ENCODE results near the gene CPXM2. TPM values are rescaled to one million over a fixed set of nuclear protein-coding genes. Genes with fewer than 3 reads are reported as not detected.

CPXM2 gene
- polyA plus RNA-seq, 2 of the 4 experiments (the other 2 are of a cell fraction): not detected

- TF ChIP-seq ESRRA (IDR thresholded peaks at IDR 0.05; ENCODE audit: borderline replicate concordance, low read length) (no peak), BHLHE40 (IDR thresholded peaks at IDR 0.05; ENCODE audit: low read depth, low read length) (no peak), NFE2L2 (conservative IDR thresholded peaks at IDR 0.05; ENCODE audit: low read length) (no peak), HMGXB4 (CRISPR knock-in tag; IDR thresholded peaks at IDR 0.05; ENCODE audit: borderline replicate concordance) (no peak), EHF (CRISPR knock-in tag; IDR thresholded peaks at IDR 0.05) (no peak), POLR2AphosphoS2 (conservative IDR thresholded peaks at IDR 0.05; ENCODE audit: low read length) (no peak)
- DNase-seq (ENCODE audit: low read depth in 1 of 2, low spot score in 1 of 2): no peak
- ChIA-PET POLR2A (no interaction called here), CTCF (interaction anchor here (1.6 kb wide), 1 partner anchor 12 kb away, joined by 4 read pairs; no protein-coding TSS in a partner anchor)
- no peak for ATAC-seq
- H3K4me3 ChIP-seq: no peak overlapping the region
- WGBS (ENCODE audit: missing lambda C conversion rate): 39% methylated on average over 5 of the region's 5 CpGs
- H3K27ac ChIP-seq: no peak overlapping the region
- no peak overlapping the region for H3K4me2 ChIP-seq
- no peak for FAIRE-seq
- no peaks in the 10 kb centered on the region for H3K9me3 ChIP-seq
- H3K4me1 ChIP-seq: no peaks in the 10 kb centered on the region
Observed at GRCh38 chr10:123888751-123889150, 2.9 kb downstream of the CPXM2 start.

- WGBS (ENCODE audit: missing lambda C conversion rate): 50% methylated on average over 3 of the region's 3 CpGs
- FAIRE-seq: no peak
- no peak overlapping the region for H3K4me2 ChIP-seq
Observed at GRCh38 chr10:123888256-123888655, 3.4 kb downstream of the CPXM2 start.

More at GRCh38 chr10:123888256-123888655, 3.4 kb downstream of the CPXM2 start:
- DNase-seq (ENCODE audit: low read depth in 1 of 2, low spot score in 1 of 2) (no peak), ATAC-seq (no peak)
- ChIA-PET POLR2A (no interaction called here), CTCF (interaction anchor here (1.6 kb wide), 1 partner anchor 11 kb away, joined by 4 read pairs; no protein-coding TSS in a partner anchor)
- Histone ChIP-seq H3K9me3 (no peaks in the 10 kb centered on the region), H3K4me1 (no peaks in the 10 kb centered on the region), H3K4me3 (no peak overlapping the region), H3K27ac (no peak overlapping the region)
- no peak for TF ChIP-seq ZSCAN20 (CRISPR knock-in tag; IDR thresholded peaks at IDR 0.05)
- TF ChIP-seq MAX (IDR thresholded peaks at IDR 0.05): no peak
- no peak for TF ChIP-seq E2F6 (IDR thresholded peaks at IDR 0.05; ENCODE audit: borderline replicate concordance, low read depth)
- TF ChIP-seq HOXA7 (CRISPR knock-in tag; IDR thresholded peaks at IDR 0.05): no peak
- no peak for TF ChIP-seq ELK1 (IDR thresholded peaks at IDR 0.05; ENCODE audit: low read depth, low read length)
- no peak for TF ChIP-seq HEYL (CRISPR knock-in tag; IDR thresholded peaks at IDR 0.05)
- no peak for TF ChIP-seq REST (IDR thresholded peaks at IDR 0.05)
- TF ChIP-seq ZNF302 (CRISPR knock-in tag; IDR thresholded peaks at IDR 0.05): no peak
- TF ChIP-seq MYC (IDR thresholded peaks at IDR 0.05; ENCODE audit: borderline replicate concordance, low read length): no peak
- no peak for TF ChIP-seq ZC3H11A (IDR thresholded peaks at IDR 0.05)
- no peak for TF ChIP-seq NR3C1 (IDR thresholded peaks at IDR 0.05)
- no peak for TF ChIP-seq KDM1A (IDR thresholded peaks at IDR 0.05; ENCODE audit: low read depth)
- no peak for TF ChIP-seq JUNB (IDR thresholded peaks at IDR 0.05)
- no peak for TF ChIP-seq HES2 (IDR thresholded peaks at IDR 0.05)
- no peak for TF ChIP-seq ATOH8 (CRISPR knock-in tag; IDR thresholded peaks at IDR 0.05; ENCODE audit: low read depth)
- TF ChIP-seq RAD21 (conservative IDR thresholded peaks at IDR 0.05 in 1 of 2, IDR thresholded peaks at IDR 0.05 in 1 of 2): no peak
- no peak for TF ChIP-seq EHF (CRISPR knock-in tag; IDR thresholded peaks at IDR 0.05)
- no peak for TF ChIP-seq RCOR1 (IDR thresholded peaks at IDR 0.05; ENCODE audit: low read depth, low read length)
- no peak for TF ChIP-seq HDAC2 (IDR thresholded peaks at IDR 0.05)
